ENCODE measurements around the gene B3GAT1.
A peak's percentile ranks its signal among the peaks of the same experiment; 100 is the strongest.

DNA sequence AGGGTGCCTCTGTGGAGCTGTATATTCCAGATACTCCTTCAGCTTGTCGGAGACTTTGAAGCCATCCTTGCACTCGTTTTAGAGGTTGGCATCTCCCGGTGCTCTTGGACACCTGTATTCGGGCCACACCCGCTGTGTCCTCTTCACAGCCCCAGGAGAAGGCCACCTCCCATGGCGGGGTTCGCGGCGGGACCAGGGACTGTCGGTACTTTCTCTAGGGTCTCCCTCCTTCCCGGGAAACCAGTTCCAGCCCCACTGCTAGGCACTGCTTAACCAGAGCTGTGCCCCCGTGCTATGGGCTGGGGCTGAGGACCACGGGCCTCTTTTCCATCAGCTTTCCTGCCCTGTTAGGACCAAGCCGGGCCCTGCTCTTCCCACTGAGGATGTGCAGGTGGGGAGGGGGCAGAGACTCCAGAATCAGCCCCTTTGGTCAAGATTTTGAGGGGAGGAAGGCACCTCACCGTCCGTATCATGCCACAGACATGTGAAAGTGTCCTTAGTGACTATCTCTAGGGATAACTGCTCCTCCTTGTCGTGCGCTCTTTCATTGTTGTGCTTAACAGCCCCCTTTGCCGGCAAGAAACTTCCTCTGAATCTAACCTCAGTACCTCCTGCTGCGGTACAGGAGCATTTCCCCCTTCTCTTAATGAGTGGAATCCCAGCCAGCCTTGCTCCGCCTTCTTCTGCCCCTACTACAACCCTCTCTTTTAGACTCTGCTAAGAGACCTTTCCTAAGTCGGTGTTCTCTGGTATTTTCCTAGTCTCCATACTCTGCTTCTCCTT is 1.2 kb upstream of the B3GAT1 start:
- TF ChIP-seq, protein P1, sequence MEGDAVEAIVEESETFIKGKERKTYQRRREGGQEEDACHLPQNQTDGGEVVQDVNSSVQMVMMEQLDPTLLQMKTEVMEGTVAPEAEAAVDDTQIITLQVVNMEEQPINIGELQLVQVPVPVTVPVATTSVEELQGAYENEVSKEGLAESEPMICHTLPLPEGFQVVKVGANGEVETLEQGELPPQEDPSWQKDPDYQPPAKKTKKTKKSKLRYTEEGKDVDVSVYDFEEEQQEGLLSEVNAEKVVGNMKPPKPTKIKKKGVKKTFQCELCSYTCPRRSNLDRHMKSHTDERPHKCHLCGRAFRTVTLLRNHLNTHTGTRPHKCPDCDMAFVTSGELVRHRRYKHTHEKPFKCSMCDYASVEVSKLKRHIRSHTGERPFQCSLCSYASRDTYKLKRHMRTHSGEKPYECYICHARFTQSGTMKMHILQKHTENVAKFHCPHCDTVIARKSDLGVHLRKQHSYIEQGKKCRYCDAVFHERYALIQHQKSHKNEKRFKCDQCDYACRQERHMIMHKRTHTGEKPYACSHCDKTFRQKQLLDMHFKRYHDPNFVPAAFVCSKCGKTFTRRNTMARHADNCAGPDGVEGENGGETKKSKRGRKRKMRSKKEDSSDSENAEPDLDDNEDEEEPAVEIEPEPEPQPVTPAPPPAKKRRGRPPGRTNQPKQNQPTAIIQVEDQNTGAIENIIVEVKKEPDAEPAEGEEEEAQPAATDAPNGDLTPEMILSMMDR (conservative IDR thresholded peaks at IDR 0.05 in 1 of 2, IDR thresholded peaks at IDR 0.05 in 1 of 2; ENCODE audit: low read depth in 1 of 2, low read length in 2 of 2) = no peak
- peak; percentile 68 for TF ChIP-seq EZH2 (IDR thresholded peaks at IDR 0.05; ENCODE audit: low read length, missing control alignments)

Data from fibroblast of lung (primary cell).